Kidney (tissue), 14 donors: ENCODE results near the gene EPHA6. TPM values are rescaled to one million over a fixed set of nuclear protein-coding genes. Genes with fewer than 3 reads are reported as not detected.

Experiments used
- DNase-seq, 5 donors: peaks; one replicate each; pipeline ENCODE4 v3.0.0-alpha.2; 2013 to 2020
- FAIRE-seq: peaks from 2 replicates; lab custom pipeline; 2012; peaks lifted over from hg19 to GRCh38; lab: Jason Lieb, UNC
- H3K27ac ChIP-seq, 2 donors: one replicate each; pipeline ENCODE4 v1.7.0; 2013; ENCODE audit warnings: low read depth in 2 of 2, low read length in 2 of 2, inconsistent platforms in 1 of 2
- H3K27me3 ChIP-seq: one replicate; pipeline ENCODE4 v1.7.1; 2013; ENCODE audit warnings: low read length, inconsistent platforms; ENCODE audit not compliant: control insufficient read depth, insufficient read depth
- H3K36me3 ChIP-seq, 3 donors: one replicate each; pipeline versions ENCODE4 v1.7.0 to v1.7.1; 2013; ENCODE audit warnings: low read length in 3 of 3, control low read depth in 1 of 3, inconsistent platforms in 1 of 3; ENCODE audit not compliant: insufficient read depth in 3 of 3, control insufficient read depth in 2 of 3
- H3K4me1 ChIP-seq, 3 donors: one replicate each; pipeline versions ENCODE4 v1.7.0 to v1.7.1; 2013; ENCODE audit warnings: low read length in 3 of 3, inconsistent platforms in 1 of 3, low read depth in 1 of 3; ENCODE audit not compliant: control insufficient read depth in 2 of 3, insufficient read depth in 2 of 3
- H3K4me3 ChIP-seq, 3 donors: one replicate each; pipeline versions ENCODE4 v1.7.0 to v1.8.1; 2013; ENCODE audit warnings: low read length in 3 of 3, control low read depth in 1 of 3, inconsistent platforms in 1 of 3
- H3K9ac ChIP-seq, 3 donors: one replicate each; pipeline versions ENCODE4 v1.7.0 to v1.7.1; 2013; ENCODE audit warnings: low read length in 3 of 3, control low read depth in 1 of 3, inconsistent platforms in 1 of 3
- H3K9me3 ChIP-seq, 3 donors: one replicate each; pipeline versions ENCODE4 v1.7.0 to v1.7.1; 2013; ENCODE audit warnings: low read length in 3 of 3, control low read depth in 1 of 3, inconsistent platforms in 1 of 3; ENCODE audit not compliant: control insufficient read depth in 2 of 3, insufficient read depth in 1 of 3
- intact Hi-C: fragments of 100-400 bp; cut with DNase I; formaldehyde crosslinking; loops from one replicate; pipeline ENCODE4 v1.11.1; 2022
- polyA plus RNA-seq: library from polyadenylated mRNA; stranded (reverse); fragments of 350-450 nt; fragmentation: Illumina TruSeq; extraction: RNeasy Lipid Tissue Mini Kit (QIAGEN cat#74804); gene quantifications from one replicate; pipeline ENCODE4 v1.2.3, GENCODE V29; 2014; ENCODE audit warnings: low read depth, low replicate concordance; ENCODE audit not compliant: insufficient read depth
- total RNA-seq: library from RNA; stranded (reverse); fragmentation: NEBNext Ultra II Directional; extraction: Animal tissue kit (Norgen Biotek cat#: 25700); gene quantifications from one replicate; pipeline ENCODE4 v1.2.1, GENCODE V29; 2021
- TF ChIP-seq, protein P1 (sequence below): IDR thresholded peaks from 3 replicates; pipeline ENCODE4 v1.5.1; 2012; ENCODE audit warnings: mild to moderate bottlenecking, moderate library complexity, borderline replicate concordance; ENCODE audit not compliant: insufficient read depth; ENCODE audit errors: extremely low read depth
- donor health status: control.
- donor health status: control.
- donor health status: control.
- donor health status: control.
- donor health status: control.
- donor health status: DM: yes; HTN: yes; CAD: no.
- donor health status: Normal renal cell carcinoma (clear cell type).

EPHA6 gene
- total and polyA plus RNA-seq, 2 donors from 2014 or later: 0.66 TPM; not detected in 1

DNA sequence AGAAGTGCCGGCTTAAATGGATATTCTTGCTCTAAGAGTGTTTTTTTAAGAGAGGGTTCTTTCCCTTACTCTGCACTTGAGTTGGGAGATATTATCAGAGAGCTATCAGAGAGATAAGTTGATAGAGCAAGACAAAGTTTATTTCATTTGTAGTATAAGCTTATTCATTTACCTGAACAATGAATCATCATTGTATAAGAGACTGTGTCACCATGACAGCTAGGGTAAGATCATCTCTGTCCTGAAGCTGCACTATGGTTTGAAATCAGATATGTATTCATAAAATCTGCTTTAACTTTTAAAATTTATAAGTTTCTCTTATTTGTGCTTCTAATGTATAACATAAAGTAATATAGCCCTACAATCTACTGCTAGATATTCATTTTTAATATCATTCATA lies 822.1 kb downstream of the EPHA6 start:
- Histone ChIP-seq H3K9me3 (no peaks in the 10 kb centered on the region), H3K27me3 (no peaks in the 10 kb centered on the region), H3K9ac (no peak overlapping the region), H3K4me3 (no peak overlapping the region), H3K27ac (no peak overlapping the region), H3K4me1 (no peaks in the 10 kb centered on the region), H3K36me3 (no peaks in the 10 kb centered on the region)
- no peak for DNase-seq
- intact Hi-C loops: no loop called here
- no peak for FAIRE-seq
- TF ChIP-seq, protein P1, sequence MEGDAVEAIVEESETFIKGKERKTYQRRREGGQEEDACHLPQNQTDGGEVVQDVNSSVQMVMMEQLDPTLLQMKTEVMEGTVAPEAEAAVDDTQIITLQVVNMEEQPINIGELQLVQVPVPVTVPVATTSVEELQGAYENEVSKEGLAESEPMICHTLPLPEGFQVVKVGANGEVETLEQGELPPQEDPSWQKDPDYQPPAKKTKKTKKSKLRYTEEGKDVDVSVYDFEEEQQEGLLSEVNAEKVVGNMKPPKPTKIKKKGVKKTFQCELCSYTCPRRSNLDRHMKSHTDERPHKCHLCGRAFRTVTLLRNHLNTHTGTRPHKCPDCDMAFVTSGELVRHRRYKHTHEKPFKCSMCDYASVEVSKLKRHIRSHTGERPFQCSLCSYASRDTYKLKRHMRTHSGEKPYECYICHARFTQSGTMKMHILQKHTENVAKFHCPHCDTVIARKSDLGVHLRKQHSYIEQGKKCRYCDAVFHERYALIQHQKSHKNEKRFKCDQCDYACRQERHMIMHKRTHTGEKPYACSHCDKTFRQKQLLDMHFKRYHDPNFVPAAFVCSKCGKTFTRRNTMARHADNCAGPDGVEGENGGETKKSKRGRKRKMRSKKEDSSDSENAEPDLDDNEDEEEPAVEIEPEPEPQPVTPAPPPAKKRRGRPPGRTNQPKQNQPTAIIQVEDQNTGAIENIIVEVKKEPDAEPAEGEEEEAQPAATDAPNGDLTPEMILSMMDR: no peak

DNA sequence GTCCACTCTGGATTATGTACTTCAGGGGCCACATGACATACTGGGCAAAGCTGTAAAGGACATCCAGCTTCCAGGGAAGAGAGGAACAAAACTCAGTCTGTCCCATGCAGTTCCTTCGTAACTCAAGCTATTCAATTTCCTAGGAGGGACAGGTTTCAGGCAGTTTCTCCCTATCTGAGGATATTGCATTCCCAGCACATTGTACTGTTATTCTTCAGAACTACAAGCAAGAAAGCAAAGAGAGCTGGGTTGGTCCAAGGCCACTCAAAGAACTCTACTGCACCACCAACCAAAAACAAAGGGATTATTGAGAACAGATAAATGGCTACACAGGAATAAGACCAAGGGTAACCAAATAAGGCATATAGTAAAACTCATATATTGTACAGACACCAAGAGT lies 832.5 kb downstream of the EPHA6 start:
- TF ChIP-seq, protein P1: no peak
- Histone ChIP-seq H3K36me3 (no peaks in the 10 kb centered on the region), H3K4me1 (no peaks in the 10 kb centered on the region), H3K27ac (no peak overlapping the region), H3K9ac (no peak overlapping the region), H3K9me3 (no peaks in the 10 kb centered on the region), H3K4me3 (no peak overlapping the region), H3K27me3 (no peaks in the 10 kb centered on the region)
- DNase-seq (no peak), FAIRE-seq (no peak)
- intact Hi-C loops: no loop called here

DNA sequence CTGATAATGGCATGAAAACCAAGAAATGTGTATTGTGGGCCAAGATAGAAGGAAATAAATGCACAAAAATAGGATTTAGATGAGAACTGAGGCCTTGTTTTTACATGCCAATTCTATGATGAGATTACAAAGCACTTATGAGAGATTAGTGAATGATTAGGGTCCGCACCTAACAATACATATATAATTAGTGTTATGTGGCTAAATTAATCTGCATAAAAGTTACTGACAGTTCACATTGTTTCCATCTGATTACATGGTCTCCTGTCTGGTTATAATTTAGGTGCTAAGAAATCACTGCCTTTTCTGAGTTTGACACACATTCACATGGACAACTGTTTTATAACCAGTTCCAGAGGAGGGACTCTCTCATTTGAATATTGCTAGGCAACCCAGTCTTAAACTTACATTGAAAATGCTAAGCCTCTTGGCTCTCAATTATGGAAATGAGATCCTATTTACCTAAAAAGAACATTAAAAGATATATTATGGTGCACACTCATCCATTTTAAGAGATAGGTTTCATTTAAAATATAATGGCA lies 833.1 kb downstream of the EPHA6 start:
- Histone ChIP-seq H3K4me3 (no peak overlapping the region), H3K27ac (no peak overlapping the region), H3K36me3 (no peaks in the 10 kb centered on the region), H3K4me1 (no peaks in the 10 kb centered on the region), H3K9me3 (no peaks in the 10 kb centered on the region), H3K27me3 (no peaks in the 10 kb centered on the region), H3K9ac (no peak overlapping the region)
- intact Hi-C loops: no loop called here
- no peak for FAIRE-seq
- DNase-seq: no peak
- TF ChIP-seq, protein P1: no peak

DNA sequence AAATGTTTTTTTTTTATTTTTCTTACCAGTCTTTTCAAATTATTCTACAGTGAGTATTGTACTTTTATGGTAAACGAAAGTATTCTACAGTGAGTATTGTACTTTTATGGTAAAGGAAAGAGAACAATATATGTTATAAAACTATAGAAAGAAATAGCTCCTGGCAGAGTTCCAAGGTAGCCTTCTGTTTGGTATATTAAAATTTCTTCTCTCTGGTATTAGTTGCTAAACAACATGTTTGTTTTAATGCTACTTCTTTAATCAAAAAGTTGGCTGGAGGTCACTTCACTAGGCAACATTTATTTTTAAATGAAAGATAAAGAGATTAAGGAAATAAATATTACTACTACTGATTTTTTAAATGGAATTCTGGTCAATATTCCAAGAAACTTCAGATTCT lies 841.6 kb downstream of the EPHA6 start:
- Histone ChIP-seq H3K27me3 (no peaks in the 10 kb centered on the region), H3K4me1 (no peaks in the 10 kb centered on the region), H3K36me3 (no peaks in the 10 kb centered on the region), H3K9me3 (no peaks in the 10 kb centered on the region), H3K9ac (no peak overlapping the region), H3K4me3 (no peak overlapping the region), H3K27ac (no peak overlapping the region)
- FAIRE-seq (no peak), DNase-seq (peak in 1 of 5 donors; percentile 3)
- TF ChIP-seq, protein P1: no peak
- intact Hi-C loops: no loop called here
